Activated naive CD4-positive, alpha-beta T cell treated with Interleukin-2 at 50 U/mL for 16 hours (primary cell): Measurements from ENCODE around the gene RUSC1.
"Not testable (repeated sequence)": the region's sequence is repeated elsewhere in the genome, so short reads cannot be mapped to it uniquely, and the experiment has no call there.

Experiments used
- DNase-seq: peaks from one replicate; pipeline ENCODE4 v3.0.0-alpha.2; 2020

RUSC1 gene

GRCh38 chr1:155320661-155321617, at the start of gene RUSC1:
RUSC1 (plus strand) TSS chr1:155320894; CDS start chr1:155321774, 880 bp downstream.
- DNase-seq, result peak; percentile 75

- DNase-seq, result no peak
These were observed 48.0 kb upstream of the RUSC1 start for GRCh38 chr1:155272466-155273342.

GRCh38 chr1:155273343-155274245, 47.1 kb upstream of the RUSC1 start, which contains the start of gene CLK2:
CLK2 (minus strand) TSS chr1:155273504; CDS start chr1:155270977, 2,527 bp downstream.
- DNase-seq, result peak; percentile 97

GRCh38 chr1:155277070-155277901, 43.4 kb upstream of the RUSC1 start, which contains the start of gene HCN3:
HCN3 (plus strand) TSS chr1:155277463; CDS start chr1:155277591, 128 bp downstream.
- DNase-seq, result peak; percentile 95

GRCh38 chr1:155277902-155278688, 42.6 kb upstream of the RUSC1 start:
- peak; percentile 83 for DNase-seq

- DNase-seq, result no peak
These were observed 42.0 kb upstream of the RUSC1 start for GRCh38 chr1:155278689-155279160.

GRCh38 chr1:155279268-155279667, 41.4 kb upstream of the RUSC1 start:
- DNase-seq, result no peak

GRCh38 chr1:155282488-155283091, 38.1 kb upstream of the RUSC1 start:
- no peak for DNase-seq

- no peak for DNase-seq
These were observed 36.2 kb upstream of the RUSC1 start for GRCh38 chr1:155284476-155284875.

- no peak for DNase-seq
These were observed 35.6 kb upstream of the RUSC1 start for GRCh38 chr1:155285063-155285462.

GRCh38 chr1:155285631-155286044, 35.1 kb upstream of the RUSC1 start:
- no peak for DNase-seq

- DNase-seq, result no peak
These were observed 34.1 kb upstream of the RUSC1 start for GRCh38 chr1:155286544-155286943.

GRCh38 chr1:155287987-155288543, 32.6 kb upstream of the RUSC1 start:
- no peak for DNase-seq

- DNase-seq, result not testable (repeated sequence)
These were observed 29.7 kb upstream of the RUSC1 start for GRCh38 chr1:155291006-155291405.

- no peak for DNase-seq
These were observed 27.5 kb upstream of the RUSC1 start for GRCh38 chr1:155293086-155293749.

GRCh38 chr1:155294520-155295182, 26.0 kb upstream of the RUSC1 start:
- no peak for DNase-seq

GRCh38 chr1:155295183-155295941, 25.3 kb upstream of the RUSC1 start:
- no peak for DNase-seq

GRCh38 chr1:155295942-155296267, 24.8 kb upstream of the RUSC1 start:
- DNase-seq, result no peak
